ENCODE results near the gene NIBAN1.
"Not testable (repeated sequence)": the region's sequence is repeated elsewhere in the genome, so short reads cannot be mapped to it uniquely, and the experiment has no call there.

Gene NIBAN1

GRCh38 chr1:184973272-184974055, 844 bp downstream of the NIBAN1 start:
- DNase-seq (ENCODE audit: low read depth): no peak

GRCh38 chr1:184972315-184973055, 1.8 kb downstream of the NIBAN1 start:
- no peak for DNase-seq (ENCODE audit: low read depth)

DNA sequence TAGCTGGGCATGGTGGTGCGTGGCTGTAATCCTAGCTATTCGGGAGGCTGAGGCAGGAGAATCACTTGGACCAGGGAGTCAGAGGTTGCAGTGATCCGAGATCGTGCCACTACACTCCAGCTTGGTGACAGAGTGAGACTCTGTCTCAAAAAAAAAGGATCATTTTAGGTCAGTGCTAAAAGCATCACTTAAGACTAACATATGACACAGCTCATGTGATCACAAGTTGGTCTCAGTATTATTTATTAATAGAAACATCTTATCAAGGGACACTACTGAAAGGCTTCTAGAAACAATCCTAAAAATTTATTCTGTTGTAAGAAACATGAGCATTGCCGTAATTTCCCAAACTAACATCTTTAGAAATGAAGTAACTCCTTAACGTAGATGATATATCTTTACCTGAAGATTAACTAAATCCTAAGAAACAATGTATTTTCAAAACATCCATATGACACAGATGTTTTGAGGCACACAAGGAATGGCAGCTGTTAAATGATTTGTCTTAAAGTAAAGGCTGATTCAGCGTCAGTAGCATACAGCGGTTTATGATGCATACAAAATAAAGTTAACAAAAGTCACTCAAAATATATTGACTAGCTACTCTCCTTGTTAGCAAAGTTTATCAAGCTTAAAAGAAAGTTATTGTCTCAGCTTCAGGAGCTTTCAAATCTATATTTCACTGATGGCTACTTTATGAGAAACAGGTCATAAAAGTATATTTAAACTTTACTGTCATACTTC, 2.6 kb downstream of the NIBAN1 start:
- DNase-seq (ENCODE audit: low read depth): no peak

DNA sequence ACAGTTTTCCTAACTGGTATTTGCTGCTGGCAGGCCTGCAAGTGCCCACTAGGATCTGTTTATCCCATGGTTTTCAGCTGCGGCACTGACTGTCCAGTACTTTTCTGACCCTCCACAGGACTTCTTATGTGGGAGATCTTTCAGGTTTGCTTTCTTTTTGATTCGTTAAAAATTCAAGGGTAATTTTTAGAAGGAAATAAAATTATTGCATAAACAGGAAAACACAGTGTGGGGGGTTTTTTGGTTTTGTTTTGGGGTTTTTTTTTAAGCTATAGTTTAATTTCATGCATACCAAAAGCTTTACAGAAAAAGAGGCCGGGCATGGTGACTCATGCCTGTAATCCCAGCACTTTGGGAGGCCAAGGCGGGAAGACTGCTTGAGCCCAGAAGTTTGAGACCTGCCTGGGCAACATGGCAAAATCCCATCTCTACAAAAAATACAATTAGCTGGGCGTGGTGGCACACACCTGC, 3.6 kb downstream of the NIBAN1 start:
- no peak for DNase-seq (ENCODE audit: low read depth)

- DNase-seq (ENCODE audit: low read depth): no peak
These were observed 7.3 kb downstream of the NIBAN1 start for GRCh38 chr1:184966989-184967388.

DNA sequence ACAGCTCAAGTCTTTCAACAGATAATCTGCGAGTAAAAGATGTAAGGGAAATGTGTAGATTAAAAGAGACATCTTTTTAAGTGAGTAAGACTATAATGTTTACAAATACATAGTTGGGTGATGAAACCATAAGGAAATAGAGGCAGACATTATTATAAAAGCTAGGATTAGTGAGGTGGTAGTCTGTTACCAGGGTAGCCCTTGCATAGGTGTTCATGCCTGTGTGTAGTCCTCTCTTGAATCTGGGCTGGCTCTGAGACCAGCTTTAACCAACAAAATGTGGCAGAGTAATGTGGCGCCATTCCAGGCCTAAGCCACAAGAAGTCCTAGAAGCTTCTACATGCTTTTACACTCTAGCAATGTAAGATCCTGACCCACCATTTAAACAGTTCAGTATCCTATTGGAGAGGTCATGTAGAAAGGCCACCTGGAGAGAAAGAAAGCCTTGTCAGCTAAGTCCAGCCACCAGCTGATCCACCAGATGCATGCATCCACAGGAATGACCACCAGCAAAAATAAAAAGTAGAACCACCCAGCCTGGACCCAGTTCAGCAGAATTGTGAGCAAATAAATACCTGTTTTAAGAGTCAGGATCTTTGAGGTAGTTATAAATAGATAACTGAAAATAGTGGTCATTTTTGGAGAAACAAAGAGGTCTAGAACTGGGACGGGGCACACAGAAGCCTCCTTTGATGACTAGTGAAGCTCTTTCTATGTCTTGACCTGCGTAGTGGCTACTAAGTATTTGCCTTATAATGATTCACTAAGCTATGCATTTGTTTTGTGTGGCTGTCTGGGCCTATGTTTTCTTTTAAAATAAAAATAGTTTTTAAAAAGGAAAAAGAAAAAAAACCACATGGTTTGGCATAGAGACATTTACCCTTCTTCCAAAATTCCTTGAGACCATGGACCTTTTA, 8.1 kb downstream of the NIBAN1 start:
- DNase-seq (ENCODE audit: low read depth): no peak

GRCh38 chr1:184965439-184965838, 8.9 kb downstream of the NIBAN1 start:
- DNase-seq (ENCODE audit: low read depth): no peak

GRCh38 chr1:184959626-184960025, 14.7 kb downstream of the NIBAN1 start:
- DNase-seq (ENCODE audit: low read depth): no peak

DNA sequence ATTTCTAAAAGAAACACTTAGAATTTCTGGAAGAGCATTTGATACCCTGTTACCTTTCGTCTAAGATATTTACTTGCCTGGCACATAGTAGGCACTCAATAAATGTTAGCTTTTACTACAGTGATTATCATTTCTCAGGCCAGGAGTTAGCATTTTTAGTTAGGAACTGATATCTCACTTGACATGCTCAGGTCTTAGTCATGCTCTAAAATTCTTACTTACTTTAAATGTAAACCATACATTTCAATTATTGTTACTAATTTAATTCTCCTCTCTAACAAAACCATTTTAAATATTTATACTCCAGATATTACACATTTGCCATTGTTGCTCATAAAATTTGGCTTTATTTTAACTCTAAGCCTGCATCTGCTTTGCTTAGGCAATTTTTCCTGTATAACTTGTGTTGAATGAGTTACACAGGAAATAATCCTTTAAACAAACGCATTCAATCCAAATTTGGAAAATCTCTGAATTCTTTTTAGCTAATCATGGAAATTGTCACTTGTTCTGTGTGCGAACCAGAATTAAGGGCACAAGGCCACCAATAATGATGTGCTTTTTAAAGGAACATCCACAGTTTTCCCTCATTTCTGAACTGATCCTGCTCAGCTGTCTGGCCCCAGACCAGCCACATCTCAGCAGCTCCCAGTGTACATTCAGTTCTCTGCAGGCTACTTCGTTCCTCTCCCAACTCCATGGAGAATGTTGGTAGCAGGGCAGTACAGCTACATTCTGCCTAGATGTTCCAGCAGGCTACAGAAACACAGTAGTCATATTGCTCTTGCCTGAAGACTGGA, 15.6 kb downstream of the NIBAN1 start:
- DNase-seq (ENCODE audit: low read depth): no peak

GRCh38 chr1:184957901-184958300, 16.4 kb downstream of the NIBAN1 start:
- not testable (repeated sequence) for DNase-seq (ENCODE audit: low read depth)

DNA sequence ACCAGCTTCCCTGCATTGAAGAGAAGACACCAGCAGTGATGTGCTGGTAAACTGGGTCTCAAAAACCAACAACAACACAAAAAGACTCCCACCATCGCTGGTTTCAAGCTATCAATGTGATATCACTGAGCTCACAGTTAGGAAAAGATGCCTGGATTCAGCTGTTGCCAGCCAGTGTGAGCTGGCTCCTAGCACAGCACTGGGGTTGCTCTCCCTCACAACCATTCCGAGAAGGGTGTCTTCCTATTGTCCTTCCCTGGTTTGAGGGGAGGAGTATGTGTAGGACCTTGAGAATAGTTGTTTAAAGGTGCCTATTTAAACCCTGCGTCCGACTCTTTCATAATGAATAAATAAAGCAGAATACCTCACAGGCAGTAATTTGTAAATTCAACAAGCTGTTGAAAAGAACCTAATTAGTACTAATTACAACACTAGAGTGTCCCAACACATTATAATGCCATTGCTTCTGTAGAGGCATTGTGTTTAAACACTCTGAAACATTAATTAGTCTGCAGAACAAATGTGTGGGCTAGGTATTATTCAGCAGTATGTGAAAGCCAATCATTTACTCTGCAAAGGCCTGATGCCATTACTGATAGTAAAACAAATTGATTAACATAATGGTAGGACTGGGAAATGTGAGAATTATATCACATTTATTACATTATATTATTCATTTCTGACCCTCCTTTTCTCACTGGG, 17.2 kb downstream of the NIBAN1 start:
- no peak for DNase-seq (ENCODE audit: low read depth)

GRCh38 chr1:184954232-184954995, 19.9 kb downstream of the NIBAN1 start:
- no peak for DNase-seq (ENCODE audit: low read depth)

DNA sequence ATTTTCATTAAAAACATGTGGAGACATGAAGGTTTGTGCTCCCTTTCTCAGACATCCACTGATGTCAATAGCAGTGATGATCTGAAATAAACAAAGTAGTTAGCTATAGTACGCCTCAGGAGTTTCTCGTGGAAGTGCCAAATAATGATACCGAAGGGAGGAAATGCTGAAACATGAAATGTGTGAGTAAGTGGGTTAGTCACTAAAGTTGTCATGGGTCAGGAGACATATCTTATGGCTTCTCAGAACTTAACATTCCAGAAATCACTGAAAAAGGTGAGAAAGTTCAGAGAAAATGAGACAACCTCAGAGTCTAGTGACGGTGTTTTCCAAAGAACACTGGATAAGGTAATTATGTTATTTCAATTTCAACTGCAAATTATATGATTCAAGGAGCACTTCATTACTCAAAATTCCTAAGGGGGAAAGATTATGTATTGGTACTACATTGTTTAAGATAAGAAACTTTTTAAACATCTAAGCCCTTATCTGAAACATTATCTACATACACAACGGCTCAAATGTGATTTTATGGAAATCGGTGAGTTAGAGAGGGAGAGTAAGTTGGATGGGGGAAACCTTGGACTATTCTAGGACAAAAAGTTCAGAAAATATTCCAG, 20.6 kb downstream of the NIBAN1 start:
- peak; percentile 36 for DNase-seq (ENCODE audit: low read depth)

GRCh38 chr1:184952428-184952827, 21.9 kb downstream of the NIBAN1 start:
- DNase-seq (ENCODE audit: low read depth): no peak

DNA sequence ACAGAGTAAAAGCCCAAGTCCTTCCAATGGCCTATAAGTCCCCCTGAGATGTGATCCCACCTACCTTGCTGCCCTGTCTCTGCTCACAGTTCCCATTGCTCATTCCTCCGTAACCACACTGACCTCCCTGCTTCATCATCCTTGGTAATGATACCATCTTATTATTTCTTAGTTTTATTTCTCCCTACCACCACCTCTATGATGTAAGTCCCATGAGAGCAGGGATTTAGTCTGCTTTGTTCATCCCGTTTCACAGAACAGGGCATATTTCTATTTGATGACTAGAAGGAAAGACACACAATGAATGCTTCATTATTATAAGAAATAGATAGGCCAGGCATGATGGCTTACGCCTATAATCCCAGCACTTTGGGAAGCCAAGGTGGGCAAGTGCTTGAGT, 22.5 kb downstream of the NIBAN1 start:
- no peak for DNase-seq (ENCODE audit: low read depth)

- no peak for DNase-seq (ENCODE audit: low read depth)
These were observed 23.4 kb downstream of the NIBAN1 start for GRCh38 chr1:184950906-184951305.

- no peak for DNase-seq (ENCODE audit: low read depth)
These were observed 24.1 kb downstream of the NIBAN1 start for GRCh38 chr1:184950227-184950626.

DNA sequence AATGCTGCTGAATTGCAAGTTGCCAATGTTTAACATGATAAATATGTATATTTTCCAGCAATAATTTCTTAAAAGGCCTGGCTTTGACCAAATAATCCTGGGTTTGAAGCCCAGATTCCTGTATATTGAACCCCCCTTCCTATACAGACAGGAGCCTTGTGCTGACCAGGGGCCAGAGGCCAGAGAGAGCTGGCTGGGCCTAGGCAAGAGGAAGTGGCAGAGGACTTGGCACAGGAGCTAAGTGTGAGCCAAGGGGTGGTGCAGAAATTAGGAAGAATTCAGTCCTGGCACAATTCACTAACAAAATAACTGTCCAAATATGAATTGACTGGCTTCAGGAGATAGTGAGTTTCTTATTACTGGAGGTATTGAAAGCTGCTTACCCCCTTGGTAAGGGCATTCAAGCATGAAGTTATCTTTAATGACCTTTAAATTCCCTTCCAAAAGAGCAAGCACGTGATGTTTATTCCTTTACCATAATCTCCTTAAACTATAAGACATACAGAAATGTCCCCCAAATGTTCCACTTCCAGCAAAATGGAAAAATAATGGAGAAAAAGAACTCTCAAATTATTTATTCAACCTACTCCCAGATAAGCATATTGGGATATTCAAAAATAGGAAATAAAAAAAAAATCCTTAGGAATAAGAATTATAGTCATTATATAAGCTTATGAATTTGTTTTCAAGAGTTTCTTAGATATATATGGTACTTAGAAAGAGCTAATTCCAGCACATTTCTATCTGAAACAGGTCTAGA, 26.6 kb downstream of the NIBAN1 start:
- DNase-seq (ENCODE audit: low read depth): no peak
